MM.1S (cell line): ENCODE data around the gene TCF21.

Experiments used
- DNase-seq: peaks from one replicate; pipeline ENCODE4 v3.0.0-alpha.2; 2015
- H2AFZ ChIP-seq: fragments of 300-600 bp; sonication (generic); 2 replicates; pipeline ENCODE4 v1.6.0; 2016; ENCODE audit warnings: antibody characterized with exemption, low read length
- H3F3A ChIP-seq: fragments of 300-600 bp; sonication (generic); 2 replicates; pipeline ENCODE4 v1.6.1; 2016; ENCODE audit warnings: mild to moderate bottlenecking, antibody characterized with exemption, low read length, moderate library complexity, mixed read lengths; ENCODE audit not compliant: insufficient read depth
- H3K27ac ChIP-seq: fragments of 300-600 bp; sonication (generic); 2 replicates; pipeline ENCODE4 v1.5.1; 2016; ENCODE audit warnings: mild to moderate bottlenecking, low read length
- H3K27me3 ChIP-seq: fragments of 300-600 bp; sonication (generic); replicated peaks from 2 replicates; pipeline ENCODE4 v1.6.0; 2016; ENCODE audit warnings: low read length; ENCODE audit not compliant: insufficient read depth
- H3K36me3 ChIP-seq: fragments of 300-600 bp; sonication (generic); replicated peaks from 2 replicates; pipeline ENCODE4 v1.6.1; 2016; ENCODE audit warnings: mild to moderate bottlenecking, low read length, mixed read lengths; ENCODE audit not compliant: insufficient read depth
- H3K4me1 ChIP-seq: fragments of 300-600 bp; sonication (generic); 2 replicates; pipeline ENCODE4 v1.6.1; 2016; ENCODE audit warnings: low read length, mixed read lengths
- H3K4me2 ChIP-seq: fragments of 300-600 bp; sonication (generic); 2 replicates; pipeline ENCODE4 v1.6.0; 2016; ENCODE audit warnings: low read depth, low read length
- H3K4me3 ChIP-seq: fragments of 300-600 bp; sonication (generic); 2 replicates; pipeline ENCODE4 v1.5.1; 2016; ENCODE audit warnings: low read length, mixed read lengths
- H3K79me2 ChIP-seq: fragments of 300-600 bp; sonication (generic); 2 replicates; pipeline ENCODE4 v1.6.1; 2016; ENCODE audit warnings: mixed run types, low read length, mixed read lengths
- H3K9ac ChIP-seq: fragments of 300-600 bp; sonication (generic); 2 replicates; pipeline ENCODE4 v1.6.1; 2016; ENCODE audit warnings: low read length, mixed read lengths
- H3K9me2 ChIP-seq: fragments of 300-600 bp; sonication (generic); replicated peaks from 2 replicates; pipeline ENCODE4 v1.6.1; 2016; ENCODE audit warnings: mild to moderate bottlenecking, low read length, mixed read lengths; ENCODE audit not compliant: insufficient read depth
- H3K9me3 ChIP-seq: fragments of 300-600 bp; sonication (generic); replicated peaks from 2 replicates; pipeline ENCODE4 v1.6.1; 2016; ENCODE audit warnings: mild to moderate bottlenecking, low read length, mixed read lengths; ENCODE audit not compliant: insufficient read depth
- H4K20me1 ChIP-seq: fragments of 300-600 bp; sonication (generic); 2 replicates; pipeline ENCODE4 v1.6.1; 2016; ENCODE audit warnings: mild to moderate bottlenecking, low read length, moderate library complexity, mixed read lengths; ENCODE audit not compliant: insufficient read depth
- EZH2 ChIP-seq: fragments of 300-600 bp; sonication (generic); optimal IDR thresholded peaks from 2 replicates; pipeline ENCODE3; 2017; ENCODE audit warnings: low read depth, mild to moderate bottlenecking, antibody characterized with exemption, low read length, mixed read lengths
- EZH2phosphoT487 ChIP-seq: fragments of 300-600 bp; sonication (generic); IDR thresholded peaks from 2 replicates; pipeline ENCODE4 v1.6.1; 2018; ENCODE audit warnings: antibody characterized with exemption, low read length
- TF ChIP-seq, protein P1 (sequence below): fragments of 300-600 bp; sonication (generic); IDR thresholded peaks from 2 replicates; pipeline ENCODE4 v1.5.1; 2016; ENCODE audit warnings: antibody characterized with exemption, low read length, mixed read lengths

The TCF21 gene

GRCh38 chr6:133871131-133871530, 17.8 kb upstream of the TCF21 start:
- H3K4me2 ChIP-seq = no peak overlapping the region

DNA sequence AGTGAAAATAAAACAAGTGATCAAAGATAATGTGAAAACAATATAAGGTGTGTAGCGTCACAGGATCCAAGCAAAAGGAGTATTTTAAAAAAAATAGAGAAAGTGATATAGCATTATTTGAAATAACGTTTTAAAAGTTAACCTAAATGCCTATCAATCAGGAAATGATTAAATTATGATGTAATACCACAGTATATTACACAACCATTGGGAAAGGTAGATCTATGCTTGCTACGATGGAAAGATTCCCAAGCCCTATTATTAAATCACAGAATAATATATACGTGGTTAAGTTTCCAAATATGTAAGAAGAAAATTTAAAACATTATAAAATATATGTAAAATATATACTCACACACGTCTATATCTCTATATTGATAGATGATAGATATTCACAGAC, 15.4 kb upstream of the TCF21 start:
- H3F3A ChIP-seq = no peaks in the 10 kb centered on the region
- no peaks in the 10 kb centered on the region for H3K4me1 ChIP-seq
- no peak overlapping the region for H3K27ac ChIP-seq
- no peaks in the 10 kb centered on the region for H3K9me3 ChIP-seq
- TF ChIP-seq, protein P1, sequence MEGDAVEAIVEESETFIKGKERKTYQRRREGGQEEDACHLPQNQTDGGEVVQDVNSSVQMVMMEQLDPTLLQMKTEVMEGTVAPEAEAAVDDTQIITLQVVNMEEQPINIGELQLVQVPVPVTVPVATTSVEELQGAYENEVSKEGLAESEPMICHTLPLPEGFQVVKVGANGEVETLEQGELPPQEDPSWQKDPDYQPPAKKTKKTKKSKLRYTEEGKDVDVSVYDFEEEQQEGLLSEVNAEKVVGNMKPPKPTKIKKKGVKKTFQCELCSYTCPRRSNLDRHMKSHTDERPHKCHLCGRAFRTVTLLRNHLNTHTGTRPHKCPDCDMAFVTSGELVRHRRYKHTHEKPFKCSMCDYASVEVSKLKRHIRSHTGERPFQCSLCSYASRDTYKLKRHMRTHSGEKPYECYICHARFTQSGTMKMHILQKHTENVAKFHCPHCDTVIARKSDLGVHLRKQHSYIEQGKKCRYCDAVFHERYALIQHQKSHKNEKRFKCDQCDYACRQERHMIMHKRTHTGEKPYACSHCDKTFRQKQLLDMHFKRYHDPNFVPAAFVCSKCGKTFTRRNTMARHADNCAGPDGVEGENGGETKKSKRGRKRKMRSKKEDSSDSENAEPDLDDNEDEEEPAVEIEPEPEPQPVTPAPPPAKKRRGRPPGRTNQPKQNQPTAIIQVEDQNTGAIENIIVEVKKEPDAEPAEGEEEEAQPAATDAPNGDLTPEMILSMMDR = no peak
- TF ChIP-seq EZH2 (no peak), EZH2phosphoT487 (no peak)
- H3K9ac ChIP-seq = no peak overlapping the region
- H3K4me3 ChIP-seq = no peak overlapping the region
- H3K9me2 ChIP-seq = no peaks in the 10 kb centered on the region
- no peaks in the 10 kb centered on the region for H3K79me2 ChIP-seq
- H3K36me3 ChIP-seq = no peaks in the 10 kb centered on the region
- no peaks in the 10 kb centered on the region for H3K27me3 ChIP-seq
- no peak for DNase-seq
- no peak overlapping the region for H3K4me2 ChIP-seq
- H2AFZ ChIP-seq = no peak overlapping the region
- H4K20me1 ChIP-seq = no peaks in the 10 kb centered on the region

More at GRCh38 chr6:133871131-133871530, 17.8 kb upstream of the TCF21 start:
- no peak overlapping the region for H3K9ac ChIP-seq
- H4K20me1 ChIP-seq = no peaks in the 10 kb centered on the region
- DNase-seq = no peak
- no peaks in the 10 kb centered on the region for H3K36me3 ChIP-seq
- H3K4me1 ChIP-seq = no peaks in the 10 kb centered on the region
- H3K27me3 ChIP-seq = no peaks in the 10 kb centered on the region
- H3K27ac ChIP-seq = no peak overlapping the region
- no peaks in the 10 kb centered on the region for H3K9me2 ChIP-seq
- H3K4me3 ChIP-seq = no peak overlapping the region
- no peaks in the 10 kb centered on the region for H3F3A ChIP-seq
- H3K79me2 ChIP-seq = no peaks in the 10 kb centered on the region
- no peak overlapping the region for H2AFZ ChIP-seq
- TF ChIP-seq, protein P1 = no peak
- TF ChIP-seq EZH2 (no peak), EZH2phosphoT487 (no peak)
- H3K9me3 ChIP-seq = no peaks in the 10 kb centered on the region

GRCh38 chr6:133877116-133877515, 11.8 kb upstream of the TCF21 start:
- Histone ChIP-seq H3K79me2 (no peaks in the 10 kb centered on the region), H3K4me2 (no peak overlapping the region), H3K4me1 (no peaks in the 10 kb centered on the region), H3K27me3 (no peaks in the 10 kb centered on the region), H3K4me3 (no peak overlapping the region), H3F3A (no peaks in the 10 kb centered on the region), H4K20me1 (no peaks in the 10 kb centered on the region), H2AFZ (no peak overlapping the region), H3K9me3 (no peaks in the 10 kb centered on the region), H3K27ac (no peak overlapping the region), H3K36me3 (no peaks in the 10 kb centered on the region), H3K9ac (no peak overlapping the region), H3K9me2 (no peaks in the 10 kb centered on the region)
- no peak for DNase-seq
- TF ChIP-seq, protein P1 = no peak
- TF ChIP-seq EZH2 = no peak
- no peak for TF ChIP-seq EZH2phosphoT487

DNA sequence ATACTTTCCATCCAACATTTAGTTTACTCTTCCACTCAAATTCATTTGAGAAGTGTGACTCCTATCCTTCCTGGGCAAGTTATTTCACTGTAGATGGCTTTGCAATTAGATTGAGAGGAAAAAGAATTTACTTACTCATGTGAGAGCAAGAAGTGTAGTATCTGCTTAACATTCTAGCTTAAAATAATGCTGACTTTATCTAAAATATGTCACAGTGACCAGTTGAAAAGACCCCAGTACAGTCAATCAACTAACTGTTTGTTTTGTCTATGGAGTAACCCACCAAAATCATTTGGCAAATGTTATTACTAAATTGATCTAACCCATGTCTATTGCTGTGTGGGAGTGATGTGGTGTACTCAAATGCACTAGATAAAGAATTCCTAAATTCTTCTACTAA, 8.9 kb upstream of the TCF21 start:
- no peaks in the 10 kb centered on the region for H3K36me3 ChIP-seq
- TF ChIP-seq EZH2phosphoT487 = no peak
- no peak overlapping the region for H3K9ac ChIP-seq
- no peaks in the 10 kb centered on the region for H3F3A ChIP-seq
- H3K4me2 ChIP-seq = no peak overlapping the region
- H3K9me3 ChIP-seq = no peaks in the 10 kb centered on the region
- no peak overlapping the region for H3K4me3 ChIP-seq
- no peaks in the 10 kb centered on the region for H4K20me1 ChIP-seq
- DNase-seq = no peak
- H3K4me1 ChIP-seq = no peaks in the 10 kb centered on the region
- no peak overlapping the region for H3K27ac ChIP-seq
- H3K27me3 ChIP-seq = no peaks in the 10 kb centered on the region
- no peaks in the 10 kb centered on the region for H3K79me2 ChIP-seq
- H2AFZ ChIP-seq = no peak overlapping the region
- no peaks in the 10 kb centered on the region for H3K9me2 ChIP-seq
